Keratinocyte (primary cell): Measurements from ENCODE around the gene C2orf80. TPM values are rescaled to one million over a fixed set of nuclear protein-coding genes. Genes with fewer than 3 reads are reported as not detected.
A peak's percentile ranks its signal among the peaks of the same experiment; 100 is the strongest.
"Not testable (repeated sequence)": the region's sequence is repeated elsewhere in the genome, so short reads cannot be mapped to it uniquely, and the experiment has no call there.

Experiments used
- DNase-seq: peaks from one replicate; pipeline ENCODE4 v3.0.0-alpha.2; 2011; ENCODE audit warnings: low read depth, missing footprints, low spot score
- FAIRE-seq: peaks from 2 replicates; lab custom pipeline; 2011; peaks lifted over from hg19 to GRCh38; lab: Jason Lieb, UNC
- H2AFZ ChIP-seq: 2 replicates; pipeline ENCODE4 v1.6.0; 2012; ENCODE audit warnings: low read length, control low read depth, inconsistent platforms; ENCODE audit not compliant: control insufficient read depth
- H3K27ac ChIP-seq: 2 replicates; pipeline ENCODE4 v1.5.1; 2011; ENCODE audit warnings: low read length; ENCODE audit not compliant: control insufficient read depth, insufficient read depth
- H3K27me3 ChIP-seq: 3 replicates; pipeline ENCODE4 v1.6.0; 2011; ENCODE audit warnings: low read length; ENCODE audit not compliant: control insufficient read depth, insufficient read depth; ENCODE audit errors: extremely low read depth
- H3K36me3 ChIP-seq, 2 experiments: 2 replicates in 1 of 2; 3 replicates in 1 of 2; pipeline ENCODE4 v1.5.1; 2011; ENCODE audit warnings: low read length in 2 of 2, mild to moderate bottlenecking in 1 of 2; ENCODE audit not compliant: control insufficient read depth in 2 of 2, insufficient read depth in 2 of 2; ENCODE audit errors: extremely low read depth in 1 of 2
- H3K4me1 ChIP-seq: 3 replicates; pipeline ENCODE4 v1.5.1; 2011; ENCODE audit warnings: low read length; ENCODE audit not compliant: control insufficient read depth, insufficient read depth; ENCODE audit errors: extremely low read depth
- H3K4me2 ChIP-seq: 3 replicates; pipeline ENCODE4 v1.6.0; 2011; ENCODE audit warnings: low read depth, low read length; ENCODE audit not compliant: control insufficient read depth, insufficient read depth; ENCODE audit errors: extremely low read depth
- H3K4me3 ChIP-seq, 3 experiments: fragments of 200-600 bp in 1 of 3; sonication (generic) in 1 of 3; 2 replicates in 2 of 3; 3 replicates in 1 of 3; pipeline ENCODE4 v1.5.1; 2011 to 2016; ENCODE audit warnings: low read length in 3 of 3, mild to moderate bottlenecking in 3 of 3, control low read depth in 2 of 3, inconsistent platforms in 1 of 3, low read depth in 1 of 3, mixed read lengths in 1 of 3, mixed run types in 1 of 3, moderate library complexity in 1 of 3; ENCODE audit not compliant: control insufficient read depth in 2 of 3, insufficient read depth in 2 of 3; ENCODE audit errors: extremely low read depth in 1 of 3
- H3K79me2 ChIP-seq: 2 replicates; pipeline ENCODE4 v1.6.0; 2012; ENCODE audit warnings: low read length; ENCODE audit not compliant: control insufficient read depth, insufficient read depth
- H3K9ac ChIP-seq: 3 replicates; pipeline ENCODE4 v1.6.0; 2011; ENCODE audit warnings: low read length; ENCODE audit not compliant: control insufficient read depth, insufficient read depth; ENCODE audit errors: extremely low read depth
- H3K9me1 ChIP-seq: 3 replicates; pipeline ENCODE4 v1.6.0; 2011; ENCODE audit warnings: low read length; ENCODE audit not compliant: control insufficient read depth, insufficient read depth; ENCODE audit errors: extremely low read depth
- H3K9me3 ChIP-seq: 2 replicates; pipeline ENCODE4 v1.5.1; 2012; ENCODE audit warnings: low read depth, low read length; ENCODE audit not compliant: control insufficient read depth
- H4K20me1 ChIP-seq: 3 replicates; pipeline ENCODE4 v1.6.0; 2011; ENCODE audit warnings: low read length; ENCODE audit not compliant: control insufficient read depth, insufficient read depth; ENCODE audit errors: extremely low read depth
- EZH2 ChIP-seq: IDR thresholded peaks from one replicate; pipeline ENCODE4 v1.6.1; 2012; ENCODE audit warnings: inconsistent platforms, mild to moderate bottlenecking, low read length, moderate library complexity
- dilution Hi-C: fragments of 300-500 bp; cut with MboI; formaldehyde crosslinking; loops from one replicate; pipeline ENCODE4 v1.7.0; 2020; ENCODE audit warnings: low sequenced_read_pairs; ENCODE audit not compliant: extremely low pct_ligation_motif_present
- polyA plus RNA-seq, 5 experiments: library from polyadenylated mRNA; depleted of rRNA in 3 of 5; stranded (reverse) in 3 of 5; stranded (forward) in 1 of 5; unstranded in 1 of 5; fragments of >200 nt; gene quantifications; 1 replicate in 1 of 5; 2 replicates in 3 of 5; 3 replicates in 1 of 5; pipeline versions ENCODE4 v1.2.1 to v1.2.3, GENCODE V29; 2011 to 2012; ENCODE audit warnings: missing spikeins in 2 of 5, low read depth in 1 of 5, low replicate concordance in 1 of 5
- TF ChIP-seq, protein P1 (sequence below), 3 experiments: IDR thresholded peaks in 1 of 3; conservative IDR thresholded peaks in 1 of 3; optimal IDR thresholded peaks in 1 of 3; 2 replicates in 2 of 3; 3 replicates in 1 of 3; pipeline versions ENCODE3 to v1.5.1; 2011; ENCODE audit warnings: low read length in 3 of 3, mild to moderate bottlenecking in 3 of 3, moderate library complexity in 2 of 3, control low read depth in 1 of 3, inconsistent platforms in 1 of 3; ENCODE audit not compliant: insufficient read depth in 2 of 3; ENCODE audit errors: extremely low read depth in 1 of 3

C2orf80 gene
- polyA plus RNA-seq, 1 donor (not counting 4 experiments of a cell fraction or from before 2014, with no cell fraction given) = not detected

DNA sequence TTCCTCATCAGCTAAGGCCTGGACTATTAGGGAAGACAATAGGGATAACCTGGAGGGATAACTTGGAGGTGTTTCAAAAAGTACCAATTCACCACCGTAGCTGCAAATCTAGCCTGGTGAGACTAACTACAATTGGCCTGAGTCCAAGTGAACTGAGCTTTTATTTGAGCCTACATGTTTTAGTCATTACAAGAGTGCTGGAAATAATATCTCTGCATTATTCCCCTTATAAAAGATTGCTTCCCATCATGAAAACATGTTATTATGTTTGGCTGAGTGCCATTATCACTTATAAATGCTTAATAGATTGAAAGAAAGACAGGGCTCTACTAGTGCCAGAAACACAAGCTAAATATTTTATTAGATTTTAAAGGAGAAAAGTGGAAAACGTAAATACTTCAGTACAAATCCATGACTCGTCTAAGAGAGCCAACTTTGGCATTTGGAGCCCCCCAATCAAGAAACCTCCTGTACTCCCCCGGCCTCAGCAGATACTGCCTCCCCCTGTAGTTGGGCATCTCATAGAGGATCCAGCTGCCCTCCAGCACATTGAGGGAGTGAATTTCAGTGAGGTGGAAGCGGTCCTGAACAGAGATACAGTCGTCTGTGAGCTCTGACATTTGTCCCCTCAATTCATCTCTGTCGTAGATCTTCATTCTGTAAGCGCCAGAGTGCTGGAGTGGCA, 47.4 kb downstream of the C2orf80 start:
- DNase-seq (no peak), FAIRE-seq (no peak)
- no peak overlapping the region for H3K9ac ChIP-seq
- no peaks in the 10 kb centered on the region for H3K4me1 ChIP-seq
- no peak overlapping the region for H3K27ac ChIP-seq
- no peak overlapping the region for H2AFZ ChIP-seq
- H3K4me2 ChIP-seq = no peak overlapping the region
- no peak overlapping the region for H3K4me3 ChIP-seq
- H3K9me1 ChIP-seq = no peaks in the 10 kb centered on the region
- H3K79me2 ChIP-seq = no peaks in the 10 kb centered on the region
- no peak for TF ChIP-seq EZH2
- TF ChIP-seq, protein P1, sequence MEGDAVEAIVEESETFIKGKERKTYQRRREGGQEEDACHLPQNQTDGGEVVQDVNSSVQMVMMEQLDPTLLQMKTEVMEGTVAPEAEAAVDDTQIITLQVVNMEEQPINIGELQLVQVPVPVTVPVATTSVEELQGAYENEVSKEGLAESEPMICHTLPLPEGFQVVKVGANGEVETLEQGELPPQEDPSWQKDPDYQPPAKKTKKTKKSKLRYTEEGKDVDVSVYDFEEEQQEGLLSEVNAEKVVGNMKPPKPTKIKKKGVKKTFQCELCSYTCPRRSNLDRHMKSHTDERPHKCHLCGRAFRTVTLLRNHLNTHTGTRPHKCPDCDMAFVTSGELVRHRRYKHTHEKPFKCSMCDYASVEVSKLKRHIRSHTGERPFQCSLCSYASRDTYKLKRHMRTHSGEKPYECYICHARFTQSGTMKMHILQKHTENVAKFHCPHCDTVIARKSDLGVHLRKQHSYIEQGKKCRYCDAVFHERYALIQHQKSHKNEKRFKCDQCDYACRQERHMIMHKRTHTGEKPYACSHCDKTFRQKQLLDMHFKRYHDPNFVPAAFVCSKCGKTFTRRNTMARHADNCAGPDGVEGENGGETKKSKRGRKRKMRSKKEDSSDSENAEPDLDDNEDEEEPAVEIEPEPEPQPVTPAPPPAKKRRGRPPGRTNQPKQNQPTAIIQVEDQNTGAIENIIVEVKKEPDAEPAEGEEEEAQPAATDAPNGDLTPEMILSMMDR (optimal IDR thresholded peaks at IDR 0.05 in 1 of 3, IDR thresholded peaks at IDR 0.05 in 1 of 3, conservative IDR thresholded peaks at IDR 0.05 in 1 of 3; ENCODE audit: extremely low read depth in 1 of 3, insufficient read depth in 2 of 3, low read length in 3 of 3) = no peak
- H3K9me3 ChIP-seq = no peaks in the 10 kb centered on the region
- dilution Hi-C loops = no loop called here
- H3K27me3 ChIP-seq = no peaks in the 10 kb centered on the region
- H3K36me3 ChIP-seq = no peaks in the 10 kb centered on the region
- no peaks in the 10 kb centered on the region for H4K20me1 ChIP-seq

DNA sequence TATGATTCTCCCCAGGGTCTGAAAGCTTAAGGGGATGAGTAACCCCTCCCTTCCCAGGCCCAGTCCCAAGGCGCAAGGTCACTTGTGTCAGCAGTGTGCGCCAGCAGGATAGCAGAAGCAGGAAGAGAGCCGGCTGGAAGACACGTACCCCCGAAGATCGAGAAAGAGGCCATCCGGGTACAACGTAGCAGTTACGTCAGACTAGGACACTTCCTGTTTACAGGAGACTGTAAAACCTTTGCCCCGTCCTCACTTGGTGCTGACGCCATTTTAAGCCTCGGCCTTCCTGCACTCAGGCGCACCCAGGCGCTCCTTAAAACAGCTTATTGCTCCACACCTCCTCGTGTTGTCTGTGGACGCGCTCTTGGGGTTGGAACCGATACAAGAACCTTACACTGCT, 50.4 kb downstream of the C2orf80 start:
- Histone ChIP-seq H3K79me2 (no peaks in the 10 kb centered on the region), H3K27ac (no peak overlapping the region), H3K9ac (no peak overlapping the region), H3K4me2 (no peak overlapping the region), H3K4me1 (no peaks in the 10 kb centered on the region), H3K27me3 (no peaks in the 10 kb centered on the region), H3K36me3 (no peaks in the 10 kb centered on the region), H4K20me1 (no peaks in the 10 kb centered on the region), H3K4me3 (no peak overlapping the region), H2AFZ (no peak overlapping the region), H3K9me3 (no peaks in the 10 kb centered on the region), H3K9me1 (no peaks in the 10 kb centered on the region)
- FAIRE-seq (no peak), DNase-seq (no peak)
- TF ChIP-seq, protein P1 (optimal IDR thresholded peaks at IDR 0.05 in 1 of 3, IDR thresholded peaks at IDR 0.05 in 1 of 3, conservative IDR thresholded peaks at IDR 0.05 in 1 of 3; ENCODE audit: extremely low read depth in 1 of 3, insufficient read depth in 2 of 3, low read length in 3 of 3) = no peak
- TF ChIP-seq EZH2 = no peak
- dilution Hi-C loops = no loop called here

DNA sequence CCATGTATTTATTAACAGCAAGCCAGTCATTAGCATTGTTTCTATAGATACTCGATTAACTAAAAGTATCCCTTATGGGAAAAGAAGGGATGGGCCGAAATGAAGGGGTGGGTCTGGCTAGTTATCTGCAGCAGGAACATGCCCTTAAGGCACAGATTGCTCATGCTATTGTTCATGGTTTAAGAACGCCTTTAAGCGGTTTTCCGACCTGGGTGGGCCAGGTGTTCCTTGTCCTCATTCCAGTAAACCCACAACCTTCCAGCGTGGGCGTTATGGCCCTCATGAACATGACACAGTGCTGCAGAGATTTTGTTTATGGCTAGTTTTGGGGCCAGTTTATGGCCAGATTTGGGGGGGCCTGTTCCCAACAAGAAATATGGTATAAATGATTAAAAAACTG, 51.5 kb downstream of the C2orf80 start:
- H3K9me1 ChIP-seq, H3K9me3 ChIP-seq, dilution Hi-C loops, H3K79me2 ChIP-seq, H3K27ac ChIP-seq, H3K27me3 ChIP-seq, FAIRE-seq, H4K20me1 ChIP-seq, H2AFZ ChIP-seq, H3K36me3 ChIP-seq, H3K4me3 ChIP-seq, H3K4me1 ChIP-seq, H3K9ac ChIP-seq, H3K4me2 ChIP-seq: not testable (repeated sequence)
- DNase-seq = peak; percentile 55
